Upper lobe of right lung (tissue), 1 donor: ENCODE results near the gene TIMM44. TPM values are rescaled to one million over a fixed set of nuclear protein-coding genes. Genes with fewer than 3 reads are reported as not detected.
"Not testable (repeated sequence)": the region's sequence is repeated elsewhere in the genome, so short reads cannot be mapped to it uniquely, and the experiment has no call there.

Experiments
- ATAC-seq: fragments of 200-7000 bp; cut with Tn5 transposase; one replicate; pipeline ENCODE4 v1.9.1; 2020; ENCODE audit warnings: mild to moderate bottlenecking, moderate library complexity
- DNase-seq: peaks from one replicate; pipeline ENCODE4 v3.0.0-alpha.2; 2020
- H3K27ac ChIP-seq: fragments of 200-600 bp; one replicate; pipeline ENCODE4 v1.8.0; 2022
- H3K27me3 ChIP-seq: fragments of 200-600 bp; one replicate; pipeline ENCODE4 v1.8.0; 2022; ENCODE audit warnings: mild to moderate bottlenecking
- H3K36me3 ChIP-seq: fragments of 200-600 bp; one replicate; pipeline ENCODE4 v1.8.0; 2022
- H3K4me1 ChIP-seq: fragments of 200-600 bp; one replicate; pipeline ENCODE4 v1.8.0; 2022
- H3K4me3 ChIP-seq: fragments of 200-600 bp; one replicate; pipeline ENCODE4 v1.8.0; 2022; ENCODE audit warnings: mild to moderate bottlenecking
- H3K9me3 ChIP-seq: fragments of 200-600 bp; one replicate; pipeline ENCODE4 v1.8.0; 2022
- CTCF ChIP-seq: fragments of 200-600 bp; IDR thresholded peaks from one replicate; pipeline ENCODE4 v1.8.0; 2022; ENCODE audit warnings: antibody characterized with exemption
- intact Hi-C: fragments of 100-400 bp; cut with DNase I; formaldehyde crosslinking; loops from one replicate; pipeline ENCODE4 v1.11.0; 2022
- total RNA-seq: library from RNA; stranded (reverse); fragmentation: NEBNext Ultra II Directional; extraction: Animal tissue kit (Norgen Biotek cat#: 25700); gene quantifications from one replicate; pipeline ENCODE4 v1.2.1, GENCODE V29; 2021
- donor health status: DM: no; HTN: yes; CAD: no; lungs with severe emphysema.

The TIMM44 gene
- total RNA-seq, 1 donor from 2014 or later, result 49.8 TPM

DNA sequence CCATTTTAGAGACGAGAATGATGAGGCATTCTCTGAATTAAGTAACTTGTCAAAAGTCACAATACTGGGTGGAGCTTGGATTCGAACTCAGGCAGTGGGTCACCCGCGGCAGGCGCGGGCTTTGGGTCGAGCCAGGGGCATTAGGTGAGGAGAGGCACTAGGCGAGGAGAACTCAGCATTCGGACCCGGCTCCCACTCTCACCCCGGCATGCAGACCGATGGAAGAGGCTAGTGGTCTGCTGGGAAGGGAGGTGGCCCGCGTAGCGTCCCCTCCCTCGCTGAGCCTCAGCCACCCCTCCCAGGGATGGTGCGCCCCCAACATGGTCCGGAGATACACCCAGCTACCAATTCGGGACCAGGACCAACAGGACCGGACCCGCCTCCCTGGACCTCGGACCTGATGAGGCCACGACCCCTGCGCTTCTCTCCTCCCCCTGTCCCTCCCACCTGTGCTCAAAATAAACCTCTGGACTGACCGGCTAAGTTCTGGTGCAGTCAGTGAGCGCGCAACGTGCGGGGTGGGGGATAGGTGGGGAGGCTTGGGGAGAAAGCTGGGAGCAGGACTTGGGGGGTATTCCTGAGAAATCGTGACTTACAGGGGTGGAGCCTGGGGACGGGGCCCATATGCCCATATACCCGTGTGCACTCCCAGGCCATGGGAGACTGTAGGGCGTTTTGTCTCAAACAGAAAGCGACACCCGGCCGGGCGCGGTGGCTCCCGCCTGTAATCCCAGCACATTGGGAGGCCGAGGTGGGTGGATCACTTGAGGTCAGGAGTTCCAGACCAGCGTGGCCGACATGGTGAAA, 24.6 kb downstream of the TIMM44 start:
- no peak for DNase-seq
- ATAC-seq, result no peak
- Histone ChIP-seq H3K9me3 (no peaks in the 10 kb centered on the region), H3K27ac (no peak overlapping the region), H3K27me3 (peaks cover 28% of the 10 kb centered on the region), H3K4me1 (peaks cover 36% of the 10 kb centered on the region), H3K36me3 (peaks cover 13% of the 10 kb centered on the region), H3K4me3 (no peak overlapping the region)
- intact Hi-C loops, result no loop called here
- TF ChIP-seq CTCF, result no peak

GRCh38 chr19:7918062-7918614, 25.3 kb downstream of the TIMM44 start:
- Histone ChIP-seq H3K4me1 (peaks cover 36% of the 10 kb centered on the region), H3K36me3 (peaks cover 13% of the 10 kb centered on the region), H3K4me3 (peak overlapping the region; percentile 43), H3K27me3 (peaks cover 28% of the 10 kb centered on the region)
- ATAC-seq, intact Hi-C loops, H3K9me3 ChIP-seq, DNase-seq, H3K27ac ChIP-seq: not testable (repeated sequence)

- Histone ChIP-seq H3K4me3 (peak overlapping the region; percentile 43), H3K27ac (peak overlapping the region; percentile 30), H3K4me1 (peaks cover 35% of the 10 kb centered on the region), H3K27me3 (peaks cover 28% of the 10 kb centered on the region), H3K9me3 (no peaks in the 10 kb centered on the region), H3K36me3 (peaks cover 13% of the 10 kb centered on the region)
- peak; percentile 64 for TF ChIP-seq CTCF
- ATAC-seq (no peak), DNase-seq (peak; percentile 80)
- intact Hi-C loops, result no loop called here
Measured at GRCh38 chr19:7917267-7918061, 26.0 kb downstream of the TIMM44 start.

DNA sequence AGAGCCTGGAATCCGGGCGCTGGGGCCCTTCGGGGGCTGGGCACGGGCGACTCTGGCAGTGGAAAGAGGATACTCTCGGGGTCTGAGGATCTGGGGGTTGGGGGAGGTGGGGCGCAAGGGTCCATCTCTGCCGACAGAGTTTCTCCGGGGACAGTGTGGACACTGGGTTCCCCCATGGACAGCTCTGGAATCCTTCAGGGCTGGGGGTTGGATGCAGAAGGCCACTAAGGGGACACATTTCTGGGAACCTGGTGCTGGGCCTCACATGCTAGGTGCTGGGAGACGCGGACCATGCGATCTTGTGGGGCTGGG, 26.6 kb downstream of the TIMM44 start:
- H3K9me3 ChIP-seq, result no peaks in the 10 kb centered on the region
- H3K27me3 ChIP-seq, result peaks cover 28% of the 10 kb centered on the region
- H3K27ac ChIP-seq, result peak overlapping the region; percentile 30
- peaks cover 31% of the 10 kb centered on the region for H3K4me1 ChIP-seq
- DNase-seq (no peak), ATAC-seq (no peak)
- intact Hi-C loops, result no loop called here
- peak overlapping the region; percentile 43 for H3K4me3 ChIP-seq
- H3K36me3 ChIP-seq, result peaks cover 13% of the 10 kb centered on the region
- no peak for TF ChIP-seq CTCF

- peak overlapping the region; percentile 43 for H3K4me3 ChIP-seq
Measured at GRCh38 chr19:7916103-7916954, 27.1 kb downstream of the TIMM44 start.

More at GRCh38 chr19:7916103-7916954, 27.1 kb downstream of the TIMM44 start:
- no peak for ATAC-seq
- Histone ChIP-seq H3K9me3 (no peaks in the 10 kb centered on the region), H3K36me3 (peaks cover 18% of the 10 kb centered on the region), H3K27ac (no peak overlapping the region), H3K27me3 (peaks cover 28% of the 10 kb centered on the region), H3K4me1 (peaks cover 25% of the 10 kb centered on the region)
- TF ChIP-seq CTCF, result no peak
- DNase-seq, result peak; percentile 68
- intact Hi-C loops, result no loop called here
